Activated naive CD8-positive, alpha-beta T cell (primary cell): ENCODE results near the gene PTCH1.

Source experiments
- H3K27ac Mint-ChIP-seq: one replicate; pipeline ENCODE4 v1.8.0; 2021; ENCODE audit warnings: mixed read lengths
- H3K27me3 Mint-ChIP-seq: one replicate; pipeline ENCODE4 v1.8.0; 2021; ENCODE audit warnings: mixed read lengths
- H3K36me3 Mint-ChIP-seq: one replicate; pipeline ENCODE4 v1.8.0; 2021; ENCODE audit warnings: mixed read lengths
- H3K4me1 Mint-ChIP-seq: one replicate; pipeline ENCODE4 v1.8.0; 2021; ENCODE audit warnings: low read depth, mixed read lengths
- H3K4me3 Mint-ChIP-seq: one replicate; pipeline ENCODE4 v1.8.0; 2021; ENCODE audit warnings: mild to moderate bottlenecking, mixed read lengths
- H3K9me3 Mint-ChIP-seq: one replicate; pipeline ENCODE4 v1.8.0; 2021; ENCODE audit warnings: low read depth, mixed read lengths

The PTCH1 gene

GRCh38 chr9:95477441-95477840 lies 39.3 kb downstream of the PTCH1 start:
- Mint-ChIP-seq H3K4me1 (peaks cover 13% of the 10 kb centered on the region), H3K27ac (no peak overlapping the region), H3K9me3 (no peaks in the 10 kb centered on the region), H3K36me3 (peaks cover 29% of the 10 kb centered on the region), H3K27me3 (no peaks in the 10 kb centered on the region), H3K4me3 (no peak overlapping the region)

- Mint-ChIP-seq H3K27ac (no peak overlapping the region), H3K27me3 (no peaks in the 10 kb centered on the region), H3K36me3 (peaks cover 31% of the 10 kb centered on the region), H3K9me3 (no peaks in the 10 kb centered on the region), H3K4me1 (peaks cover 6% of the 10 kb centered on the region), H3K4me3 (no peak overlapping the region)
Measured at GRCh38 chr9:95468791-95469190, 48.0 kb downstream of the PTCH1 start.

DNA sequence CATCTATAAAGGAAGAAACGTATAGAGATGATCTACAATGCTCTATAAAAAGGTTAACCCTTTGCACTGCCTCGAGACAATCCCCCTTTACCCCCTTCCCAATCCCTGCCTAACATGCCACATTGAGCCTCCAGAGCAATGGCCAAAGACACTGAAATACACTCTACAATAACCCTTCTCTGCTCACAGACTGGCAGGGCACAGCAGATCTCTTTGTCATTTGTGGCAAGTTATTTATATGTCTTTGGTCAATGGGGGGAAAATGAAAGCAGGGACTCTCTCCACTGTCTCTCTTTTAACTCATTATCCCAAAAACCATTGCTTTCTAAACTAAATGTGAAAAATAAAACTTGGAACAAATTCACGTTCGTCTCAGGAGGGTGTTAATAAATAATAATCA lies 51.7 kb downstream of the PTCH1 start:
- Mint-ChIP-seq H3K36me3 (peaks cover 24% of the 10 kb centered on the region), H3K27ac (no peak overlapping the region), H3K27me3 (no peaks in the 10 kb centered on the region), H3K4me3 (no peak overlapping the region), H3K9me3 (no peaks in the 10 kb centered on the region), H3K4me1 (peaks cover 34% of the 10 kb centered on the region)

DNA sequence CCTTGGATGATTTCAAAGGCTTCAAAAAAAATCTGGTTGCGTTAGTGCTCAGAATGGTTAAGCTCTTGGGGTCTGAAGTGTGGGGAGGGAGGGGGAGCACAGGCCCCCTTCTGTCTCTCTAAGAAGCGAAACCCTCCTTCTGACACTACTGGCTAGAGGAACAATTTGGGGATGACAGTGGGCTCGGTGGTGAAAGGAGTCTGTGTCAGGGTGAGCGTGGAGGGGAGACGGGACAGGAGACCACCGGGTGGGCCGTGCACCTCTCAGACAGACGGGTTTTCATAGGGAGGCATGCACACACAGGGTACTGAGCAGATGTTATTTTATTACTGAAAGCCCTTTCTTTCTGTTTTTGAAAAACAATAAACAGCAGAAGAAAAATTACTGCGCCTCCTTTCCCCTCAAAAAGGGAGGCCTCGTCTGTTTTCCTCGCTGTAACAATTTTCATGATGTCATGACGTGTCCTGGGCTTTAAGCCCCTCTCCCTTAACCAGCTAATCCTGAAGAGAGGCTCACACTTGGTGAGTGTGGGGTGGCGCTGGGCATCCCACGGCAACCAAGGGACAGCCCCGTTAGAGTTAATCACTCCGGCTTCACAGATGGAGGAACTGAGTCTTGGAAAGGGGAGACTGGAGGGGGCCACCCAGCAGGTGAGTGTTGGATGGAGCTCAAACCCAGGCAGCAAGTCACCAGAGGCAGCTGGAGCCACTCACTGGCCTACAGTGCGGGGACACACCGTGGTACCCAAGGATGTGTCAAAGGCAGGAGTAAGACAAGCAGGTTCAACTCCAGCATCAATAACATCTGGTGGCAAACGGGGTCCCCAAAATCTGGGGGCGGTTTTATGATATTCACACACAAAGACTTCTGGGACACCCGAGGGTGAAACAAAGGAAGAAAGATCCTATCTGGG lies 53.4 kb downstream of the PTCH1 start:
- peaks cover 34% of the 10 kb centered on the region for H3K4me1 Mint-ChIP-seq
- no peaks in the 10 kb centered on the region for H3K9me3 Mint-ChIP-seq
- peak overlapping the region; percentile 69 for H3K27ac Mint-ChIP-seq
- peaks cover 21% of the 10 kb centered on the region for H3K36me3 Mint-ChIP-seq
- H3K27me3 Mint-ChIP-seq: no peaks in the 10 kb centered on the region
- peak overlapping the region; percentile 85 for H3K4me3 Mint-ChIP-seq

DNA sequence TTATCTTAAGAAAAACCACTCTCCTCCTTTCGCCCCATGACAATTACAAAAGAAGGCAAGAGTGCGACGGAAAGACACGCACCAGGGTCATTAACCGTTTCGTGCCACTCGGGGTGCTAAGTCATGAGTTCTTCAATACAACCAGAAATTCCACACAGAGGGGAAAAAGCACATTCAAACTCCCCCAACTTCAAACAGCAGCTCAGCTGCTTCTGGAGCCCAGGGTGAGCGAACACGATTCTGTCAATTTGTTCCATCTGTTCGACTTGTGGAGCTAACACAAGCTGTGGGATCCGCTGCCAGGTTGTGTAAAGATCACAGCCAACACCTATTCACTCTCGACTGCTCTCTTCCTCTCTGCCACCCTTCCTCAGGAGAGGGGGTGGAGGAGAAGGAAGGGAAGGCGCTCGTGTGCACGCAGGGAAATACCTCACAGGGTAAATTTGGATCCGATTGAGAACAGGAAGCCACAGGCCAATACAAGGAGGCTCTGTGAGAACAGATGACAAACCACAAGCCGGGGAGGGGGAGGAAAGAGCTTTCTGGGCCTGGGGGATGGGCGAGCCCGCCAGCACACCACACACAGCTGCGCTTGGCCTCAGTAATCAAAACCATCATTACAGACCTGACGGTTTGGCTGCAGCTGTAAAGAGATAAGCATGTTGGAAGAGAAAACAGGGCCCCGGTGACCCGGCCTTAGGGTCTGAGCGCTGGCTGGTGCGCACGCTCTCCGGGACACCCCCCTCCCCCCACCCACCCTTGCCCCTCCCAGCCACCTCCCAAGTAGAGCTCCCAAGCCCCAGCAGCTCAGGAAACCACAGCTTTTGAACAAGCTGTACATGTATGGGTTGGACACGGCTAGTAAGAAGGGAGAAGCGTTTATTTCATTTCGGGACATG lies 54.3 kb downstream of the PTCH1 start:
- H3K27me3 Mint-ChIP-seq: no peaks in the 10 kb centered on the region

GRCh38 chr9:95461448-95462248 lies 55.1 kb downstream of the PTCH1 start:
- no peak overlapping the region for H3K27ac Mint-ChIP-seq
- H3K9me3 Mint-ChIP-seq: no peaks in the 10 kb centered on the region
- peaks cover 34% of the 10 kb centered on the region for H3K4me1 Mint-ChIP-seq
- H3K27me3 Mint-ChIP-seq: no peaks in the 10 kb centered on the region
- peaks cover 23% of the 10 kb centered on the region for H3K36me3 Mint-ChIP-seq
- peak overlapping the region; percentile 85 for H3K4me3 Mint-ChIP-seq

More for the DNA sequence above, 54.3 kb downstream of the PTCH1 start:
- Mint-ChIP-seq H3K4me1 (peaks cover 34% of the 10 kb centered on the region), H3K36me3 (peaks cover 23% of the 10 kb centered on the region), H3K9me3 (no peaks in the 10 kb centered on the region), H3K27ac (peak overlapping the region; percentile 71), H3K4me3 (peak overlapping the region; percentile 85)

GRCh38 chr9:95460518-95461164 lies 56.1 kb downstream of the PTCH1 start:
- Mint-ChIP-seq H3K4me1 (peaks cover 34% of the 10 kb centered on the region), H3K4me3 (peak overlapping the region; percentile 10), H3K27ac (no peak overlapping the region), H3K9me3 (no peaks in the 10 kb centered on the region), H3K27me3 (no peaks in the 10 kb centered on the region), H3K36me3 (peaks cover 29% of the 10 kb centered on the region)

- peaks cover 34% of the 10 kb centered on the region for H3K4me1 Mint-ChIP-seq
- H3K9me3 Mint-ChIP-seq: no peaks in the 10 kb centered on the region
- H3K4me3 Mint-ChIP-seq: no peak overlapping the region
- H3K27ac Mint-ChIP-seq: no peak overlapping the region
- H3K36me3 Mint-ChIP-seq: peaks cover 32% of the 10 kb centered on the region
- no peaks in the 10 kb centered on the region for H3K27me3 Mint-ChIP-seq
Measured at GRCh38 chr9:95459851-95460517, 56.8 kb downstream of the PTCH1 start.

DNA sequence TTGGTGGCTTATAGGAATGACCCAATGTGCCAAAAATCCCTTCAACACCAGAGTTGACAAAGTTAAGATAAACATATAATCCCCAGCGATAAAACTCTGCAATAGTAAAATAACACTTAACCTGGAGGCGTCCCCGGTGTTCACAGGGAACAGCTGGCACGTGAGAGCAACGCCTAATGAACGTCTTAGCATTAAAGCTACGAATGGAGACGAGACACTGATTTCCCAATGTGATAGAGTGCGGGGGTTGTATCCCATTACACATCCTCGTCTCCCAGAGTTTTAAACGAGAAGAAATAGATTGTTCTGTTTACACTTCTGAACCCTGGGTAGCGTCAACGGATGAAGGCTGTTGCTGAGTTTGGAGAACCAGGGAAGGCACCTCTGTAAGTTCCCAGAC lies 57.6 kb downstream of the PTCH1 start:
- Mint-ChIP-seq H3K27ac (no peak overlapping the region), H3K9me3 (no peaks in the 10 kb centered on the region), H3K4me1 (peaks cover 31% of the 10 kb centered on the region), H3K4me3 (no peak overlapping the region), H3K36me3 (peaks cover 32% of the 10 kb centered on the region), H3K27me3 (no peaks in the 10 kb centered on the region)

DNA sequence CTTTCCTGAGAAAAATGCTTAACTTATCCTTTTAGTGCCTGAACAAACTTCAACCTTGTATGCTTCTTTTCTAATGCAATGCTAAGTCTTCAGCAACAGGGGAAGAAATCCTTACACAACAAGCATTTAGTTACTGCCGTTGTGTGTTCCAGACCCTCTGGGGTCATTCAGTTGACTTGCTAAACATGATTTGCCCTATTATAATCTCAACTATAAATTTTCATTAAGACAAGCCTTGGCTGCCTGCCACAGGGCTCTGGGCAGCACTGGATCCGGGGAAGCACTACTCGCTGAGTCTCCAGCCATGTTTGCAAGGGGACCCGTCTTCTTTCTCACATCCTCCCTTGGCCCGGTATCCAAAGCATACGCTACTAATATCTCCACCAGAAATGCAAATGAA lies 58.1 kb downstream of the PTCH1 start:
- Mint-ChIP-seq H3K27ac (no peak overlapping the region), H3K27me3 (no peaks in the 10 kb centered on the region), H3K9me3 (no peaks in the 10 kb centered on the region), H3K36me3 (peaks cover 35% of the 10 kb centered on the region), H3K4me1 (peaks cover 27% of the 10 kb centered on the region), H3K4me3 (no peak overlapping the region)

DNA sequence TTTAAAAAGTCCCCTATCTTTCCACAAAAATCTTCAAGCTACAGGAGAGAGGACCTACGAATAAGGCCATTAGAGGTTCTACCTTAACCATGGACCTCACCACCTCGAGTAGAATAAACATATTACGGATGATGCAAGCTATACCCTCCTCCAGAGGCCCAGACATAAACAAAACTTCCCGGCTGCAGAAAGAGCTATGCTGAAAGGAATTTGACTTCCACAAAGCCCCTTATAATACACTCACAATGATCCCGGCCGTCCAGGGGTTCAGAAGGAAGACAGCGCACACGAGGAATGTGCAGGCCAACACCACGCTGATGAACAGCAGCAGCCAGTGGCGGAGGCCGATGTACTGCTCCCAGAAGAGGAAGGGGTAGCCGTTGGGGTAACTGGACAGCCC lies 59.0 kb downstream of the PTCH1 start:
- H3K27me3 Mint-ChIP-seq: no peaks in the 10 kb centered on the region
- no peak overlapping the region for H3K4me3 Mint-ChIP-seq
- H3K27ac Mint-ChIP-seq: no peak overlapping the region
- H3K4me1 Mint-ChIP-seq: peaks cover 18% of the 10 kb centered on the region
- H3K36me3 Mint-ChIP-seq: peaks cover 35% of the 10 kb centered on the region
- no peaks in the 10 kb centered on the region for H3K9me3 Mint-ChIP-seq

GRCh38 chr9:95455714-95456113 lies 61.1 kb downstream of the PTCH1 start:
- Mint-ChIP-seq H3K4me3 (no peak overlapping the region), H3K4me1 (peaks cover under 1% of the 10 kb centered on the region), H3K27ac (no peak overlapping the region), H3K9me3 (no peaks in the 10 kb centered on the region), H3K36me3 (peaks cover 29% of the 10 kb centered on the region), H3K27me3 (no peaks in the 10 kb centered on the region)

GRCh38 chr9:95452176-95452575 lies 64.6 kb downstream of the PTCH1 start:
- Mint-ChIP-seq H3K36me3 (peaks cover 22% of the 10 kb centered on the region), H3K4me3 (no peak overlapping the region), H3K4me1 (no peaks in the 10 kb centered on the region), H3K9me3 (no peaks in the 10 kb centered on the region), H3K27ac (no peak overlapping the region), H3K27me3 (no peaks in the 10 kb centered on the region)

- H3K27ac Mint-ChIP-seq: no peak overlapping the region
- no peaks in the 10 kb centered on the region for H3K9me3 Mint-ChIP-seq
- H3K4me1 Mint-ChIP-seq: no peaks in the 10 kb centered on the region
- no peaks in the 10 kb centered on the region for H3K27me3 Mint-ChIP-seq
- no peak overlapping the region for H3K4me3 Mint-ChIP-seq
- peaks cover 15% of the 10 kb centered on the region for H3K36me3 Mint-ChIP-seq
Measured at GRCh38 chr9:95451065-95451426, 65.7 kb downstream of the PTCH1 start.
